ENCODE results near the gene KNDC1. TPM values are rescaled to one million over a fixed set of nuclear protein-coding genes. Genes with fewer than 3 reads are reported as not detected.

KNDC1 gene
- total RNA-seq, 1 donor = 5.6 TPM

DNA sequence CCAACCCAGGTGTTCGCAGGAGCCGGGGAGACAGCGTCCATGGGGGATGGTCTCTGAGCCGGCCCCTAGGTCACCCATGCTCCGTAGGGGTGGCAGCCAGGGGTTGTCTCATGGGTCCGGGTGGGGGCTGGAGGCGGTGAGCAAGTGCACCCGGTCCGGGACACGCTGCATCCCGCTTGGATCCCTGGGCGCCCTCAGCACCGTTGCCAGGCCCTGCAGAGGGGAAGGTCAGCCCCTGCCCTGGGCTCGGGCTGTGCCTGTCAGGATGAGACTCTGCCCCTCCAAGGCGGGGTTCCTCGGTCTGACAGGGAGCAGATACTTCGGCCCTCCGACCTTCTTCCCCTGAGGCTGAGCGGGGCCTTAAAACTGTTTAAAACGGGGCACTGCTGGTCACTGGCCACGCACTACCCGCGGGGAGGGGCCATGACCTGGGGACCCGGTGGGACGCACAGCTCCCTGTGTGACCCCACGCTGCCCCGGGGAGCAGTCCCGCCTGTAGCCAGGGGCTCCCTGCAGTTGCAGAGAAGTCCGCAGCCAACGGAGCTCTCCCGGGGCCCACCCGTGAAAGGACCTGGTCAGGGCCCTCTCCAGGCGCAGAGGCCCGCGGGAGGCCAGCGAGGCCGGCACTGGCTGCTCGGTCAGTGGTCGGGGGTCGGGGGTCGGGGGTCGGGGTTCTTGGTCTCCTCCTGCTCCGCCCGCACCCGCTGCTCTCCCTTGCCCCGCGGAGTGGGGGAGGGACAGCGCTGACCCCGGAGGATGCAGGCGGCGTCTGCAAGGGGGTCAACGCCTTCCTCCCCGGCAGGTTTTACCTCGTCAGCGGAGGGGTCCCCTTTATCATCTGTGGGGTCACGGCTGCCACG is 33.4 kb upstream of the KNDC1 start:
- TF ChIP-seq, protein P1, sequence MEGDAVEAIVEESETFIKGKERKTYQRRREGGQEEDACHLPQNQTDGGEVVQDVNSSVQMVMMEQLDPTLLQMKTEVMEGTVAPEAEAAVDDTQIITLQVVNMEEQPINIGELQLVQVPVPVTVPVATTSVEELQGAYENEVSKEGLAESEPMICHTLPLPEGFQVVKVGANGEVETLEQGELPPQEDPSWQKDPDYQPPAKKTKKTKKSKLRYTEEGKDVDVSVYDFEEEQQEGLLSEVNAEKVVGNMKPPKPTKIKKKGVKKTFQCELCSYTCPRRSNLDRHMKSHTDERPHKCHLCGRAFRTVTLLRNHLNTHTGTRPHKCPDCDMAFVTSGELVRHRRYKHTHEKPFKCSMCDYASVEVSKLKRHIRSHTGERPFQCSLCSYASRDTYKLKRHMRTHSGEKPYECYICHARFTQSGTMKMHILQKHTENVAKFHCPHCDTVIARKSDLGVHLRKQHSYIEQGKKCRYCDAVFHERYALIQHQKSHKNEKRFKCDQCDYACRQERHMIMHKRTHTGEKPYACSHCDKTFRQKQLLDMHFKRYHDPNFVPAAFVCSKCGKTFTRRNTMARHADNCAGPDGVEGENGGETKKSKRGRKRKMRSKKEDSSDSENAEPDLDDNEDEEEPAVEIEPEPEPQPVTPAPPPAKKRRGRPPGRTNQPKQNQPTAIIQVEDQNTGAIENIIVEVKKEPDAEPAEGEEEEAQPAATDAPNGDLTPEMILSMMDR (IDR thresholded peaks at IDR 0.05; ENCODE audit: insufficient read depth, low read depth, low read length) = no peak
- DNase-seq (ENCODE audit: low read depth) = no peak
- no peak overlapping the region for H3K4me3 ChIP-seq (ENCODE audit: low read depth, low read length)

DNA sequence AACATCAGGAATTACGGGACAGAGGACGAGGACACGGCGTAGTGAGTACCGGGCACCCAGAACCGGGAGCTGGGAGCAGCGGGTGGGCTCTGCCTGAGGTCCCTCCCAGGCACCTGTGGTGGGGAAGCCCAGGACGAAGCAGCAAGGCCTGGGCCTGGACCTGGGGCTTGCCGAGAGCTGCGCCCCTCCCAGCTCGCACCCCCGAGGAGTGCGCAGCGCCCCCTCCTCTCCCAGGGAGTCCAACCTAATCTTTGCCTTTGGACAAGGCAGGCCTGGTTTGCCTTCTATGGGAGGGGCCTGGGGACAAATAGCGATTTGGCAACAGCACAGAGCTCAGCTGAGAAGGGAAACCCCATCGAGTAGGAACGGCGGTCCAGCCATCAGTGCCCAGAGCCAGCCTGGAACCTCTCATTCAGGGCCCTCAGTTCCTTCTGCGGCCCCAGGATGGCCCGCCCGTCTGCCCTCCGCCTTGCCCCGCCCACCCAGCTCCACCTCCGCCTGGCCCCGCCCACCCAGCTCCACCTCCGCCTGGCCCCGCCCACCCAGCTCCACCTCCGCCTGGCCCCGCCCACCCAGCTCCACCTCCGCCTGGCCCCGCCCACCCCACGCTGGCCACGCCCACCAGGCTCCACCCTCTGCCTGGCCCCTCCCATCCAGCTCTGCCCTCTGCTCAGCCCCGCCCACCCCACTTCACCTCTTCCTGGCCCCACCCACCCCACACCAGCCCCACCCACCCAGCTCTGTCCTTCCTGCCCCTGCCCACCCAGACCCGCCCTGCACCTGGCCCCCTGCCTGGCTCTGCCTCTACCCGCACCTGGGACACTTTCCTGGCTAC is 32.5 kb upstream of the KNDC1 start:
- H3K4me3 ChIP-seq (ENCODE audit: low read depth, low read length) = no peak overlapping the region
- TF ChIP-seq, protein P1 (IDR thresholded peaks at IDR 0.05; ENCODE audit: insufficient read depth, low read depth, low read length) = no peak
- DNase-seq (ENCODE audit: low read depth) = no peak

DNA sequence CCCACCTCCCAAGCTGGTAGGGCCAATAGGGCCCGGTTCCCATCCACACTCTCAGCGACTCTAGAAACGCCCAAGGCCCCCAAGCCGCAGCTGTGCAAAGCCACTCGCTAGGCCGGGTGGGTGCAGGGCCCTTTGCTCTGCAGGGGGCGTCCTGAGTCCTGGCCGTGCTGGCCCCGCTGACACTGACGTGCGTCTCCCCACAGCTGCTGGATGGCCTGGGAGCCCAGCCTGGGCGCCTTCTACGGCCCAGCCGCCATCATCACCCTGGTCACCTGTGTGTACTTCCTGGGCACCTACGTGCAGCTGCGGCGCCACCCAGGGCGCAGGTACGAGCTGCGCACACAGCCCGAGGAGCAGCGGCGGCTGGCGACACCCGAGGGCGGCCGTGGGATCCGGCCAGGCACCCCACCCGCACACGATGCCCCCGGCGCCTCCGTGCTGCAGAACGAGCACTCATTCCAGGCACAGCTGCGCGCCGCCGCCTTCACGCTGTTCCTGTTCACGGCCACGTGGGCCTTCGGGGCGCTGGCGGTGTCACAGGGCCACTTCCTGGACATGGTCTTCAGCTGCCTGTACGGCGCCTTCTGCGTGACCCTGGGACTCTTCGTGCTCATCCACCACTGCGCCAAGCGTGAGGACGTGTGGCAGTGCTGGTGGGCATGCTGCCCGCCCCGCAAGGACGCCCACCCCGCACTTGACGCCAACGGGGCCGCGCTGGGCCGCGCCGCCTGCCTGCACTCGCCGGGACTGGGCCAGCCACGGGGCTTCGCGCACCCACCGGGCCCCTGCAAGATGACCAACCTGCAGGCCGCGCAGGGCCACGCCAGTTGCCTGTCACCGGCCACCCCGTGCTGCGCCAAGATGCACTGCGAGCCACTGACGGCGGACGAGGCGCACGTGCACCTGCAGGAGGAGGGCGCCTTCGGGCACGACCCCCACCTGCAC is 31.6 kb upstream of the KNDC1 start:
- no peak for DNase-seq (ENCODE audit: low read depth)
- H3K4me3 ChIP-seq (ENCODE audit: low read depth, low read length) = no peak overlapping the region
- TF ChIP-seq, protein P1 (IDR thresholded peaks at IDR 0.05; ENCODE audit: insufficient read depth, low read depth, low read length) = no peak

DNA sequence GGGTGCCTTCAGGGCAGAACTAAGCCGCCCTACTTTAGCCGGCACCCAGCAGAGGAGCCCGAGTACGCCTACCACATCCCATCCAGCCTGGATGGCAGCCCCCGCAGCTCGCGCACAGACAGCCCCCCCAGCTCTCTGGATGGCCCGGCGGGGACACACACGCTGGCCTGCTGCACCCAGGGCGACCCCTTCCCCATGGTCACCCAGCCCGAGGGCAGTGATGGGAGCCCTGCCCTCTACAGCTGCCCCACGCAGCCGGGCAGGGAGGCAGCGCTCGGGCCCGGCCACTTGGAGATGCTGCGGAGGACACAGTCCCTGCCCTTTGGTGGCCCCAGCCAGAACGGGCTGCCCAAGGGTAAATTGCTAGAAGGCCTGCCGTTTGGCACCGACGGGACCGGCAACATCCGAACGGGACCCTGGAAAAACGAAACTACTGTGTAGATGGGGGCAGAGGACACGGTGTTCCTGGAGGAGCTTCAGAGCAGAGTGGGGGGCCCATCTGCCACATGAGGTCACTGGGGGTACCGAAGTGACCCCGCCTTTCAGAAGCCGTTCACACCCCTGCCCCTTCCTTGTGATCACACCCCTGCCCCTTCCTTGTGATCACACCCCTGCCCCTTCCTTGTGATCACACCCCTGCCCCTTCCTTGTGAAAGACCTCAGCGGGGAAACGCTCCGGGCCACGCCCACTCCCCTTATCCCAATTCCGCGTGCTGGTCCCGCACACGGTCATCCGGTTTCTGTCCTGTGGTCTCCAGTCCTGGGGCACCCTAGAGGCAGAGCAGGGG is 30.8 kb upstream of the KNDC1 start:
- TF ChIP-seq, protein P1 (IDR thresholded peaks at IDR 0.05; ENCODE audit: insufficient read depth, low read depth, low read length) = no peak
- no peak overlapping the region for H3K4me3 ChIP-seq (ENCODE audit: low read depth, low read length)
- DNase-seq (ENCODE audit: low read depth) = no peak

DNA sequence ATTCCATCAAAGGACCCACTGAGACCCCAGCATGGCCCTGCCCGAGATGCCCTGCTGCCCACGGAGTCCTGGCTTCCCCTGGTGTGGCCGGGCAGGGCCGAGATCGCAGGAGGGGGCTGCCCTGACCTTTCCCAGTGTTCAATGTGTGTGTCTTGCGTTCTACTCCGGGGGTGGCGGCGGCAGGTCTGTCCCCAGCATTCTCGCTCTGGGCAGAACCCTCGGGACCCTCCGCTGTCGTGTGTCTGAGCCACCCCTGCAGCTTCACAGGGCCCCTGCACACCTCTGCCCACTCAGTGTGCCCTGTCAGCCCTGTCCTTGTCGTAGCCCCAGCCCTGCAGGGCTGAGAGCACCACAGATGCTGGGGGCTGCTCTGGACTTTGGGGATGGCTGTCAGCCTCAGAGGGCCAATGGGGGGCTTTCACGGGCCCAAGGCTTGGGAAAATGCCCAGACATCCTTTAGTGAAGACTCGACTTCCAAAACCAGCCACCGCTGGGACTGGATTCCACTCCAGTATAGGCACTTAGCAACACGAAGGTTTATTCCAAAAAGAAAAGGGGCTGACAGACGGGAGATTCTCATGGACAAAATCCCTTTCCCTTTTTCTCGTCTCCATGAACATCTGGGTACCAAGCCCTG is 30.0 kb upstream of the KNDC1 start:
- no peak overlapping the region for H3K4me3 ChIP-seq (ENCODE audit: low read depth, low read length)
- DNase-seq (ENCODE audit: low read depth) = no peak
- TF ChIP-seq, protein P1 (IDR thresholded peaks at IDR 0.05; ENCODE audit: insufficient read depth, low read depth, low read length) = no peak
